Stimulated activated CD4-positive, alpha-beta T cell treated with anti-CD3 and anti-CD28 coated beads, Interleukin-4, amount 100 ng/mL, for 24 hours (primary cell): Measurements from ENCODE around the gene DUSP22.

Experiments used
- DNase-seq: peaks from one replicate; pipeline ENCODE4 v3.0.0-alpha.2; 2020

Gene DUSP22

GRCh38 chr6:384898-385297 lies 92.6 kb downstream of the DUSP22 start:
- no peak for DNase-seq

DNA sequence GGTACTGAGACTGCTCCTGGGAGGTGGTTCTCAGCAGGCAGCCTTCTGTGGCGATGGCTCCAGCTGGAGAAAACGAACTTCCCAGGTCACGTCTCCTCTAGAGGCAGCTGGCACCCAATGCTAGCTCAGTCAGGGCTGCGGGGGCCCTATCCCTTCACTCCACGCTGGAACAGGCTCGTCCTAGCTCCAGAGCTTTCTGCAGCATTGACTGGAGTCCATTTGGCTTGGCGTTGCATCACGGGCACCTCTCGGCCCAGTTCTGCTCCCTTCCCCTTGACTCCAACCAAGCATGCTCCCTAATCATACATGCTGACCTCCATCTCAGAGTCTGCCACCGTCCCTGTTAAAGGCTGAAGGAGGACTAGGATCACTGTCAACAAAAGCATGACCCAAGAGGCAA lies 93.3 kb downstream of the DUSP22 start:
- no peak for DNase-seq

DNA sequence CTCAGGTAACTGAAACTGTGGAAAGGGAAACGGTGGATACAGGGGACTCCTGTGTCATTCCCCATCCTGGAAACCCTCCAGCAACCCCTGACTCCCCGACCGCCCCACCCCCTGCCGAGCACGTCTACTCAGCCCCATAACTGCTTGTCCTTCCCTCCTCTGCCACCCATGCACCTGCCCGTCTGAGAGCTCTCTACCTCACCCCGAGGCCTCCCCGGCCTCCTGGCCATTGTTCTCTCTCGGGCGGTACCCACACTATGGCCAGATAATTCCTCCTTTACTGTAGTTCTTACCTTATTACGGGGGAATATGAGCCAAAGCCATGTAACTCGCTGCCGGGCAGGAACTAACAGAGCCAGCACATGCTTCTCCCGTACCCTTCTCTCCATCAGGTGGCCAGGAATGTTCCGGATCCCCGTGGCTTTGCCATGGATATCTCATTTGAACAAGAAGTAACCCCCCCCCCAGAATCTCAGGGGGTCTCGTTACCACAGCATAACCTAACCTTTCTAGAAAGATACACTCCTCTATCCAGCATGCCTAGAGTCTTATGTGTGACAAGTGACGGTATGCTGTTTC lies 94.5 kb downstream of the DUSP22 start:
- no peak for DNase-seq

- DNase-seq = no peak
Observed at GRCh38 chr6:387293-387741, 95.0 kb downstream of the DUSP22 start.

- DNase-seq = no peak
Observed at GRCh38 chr6:388202-388903, 96.1 kb downstream of the DUSP22 start.

DNA sequence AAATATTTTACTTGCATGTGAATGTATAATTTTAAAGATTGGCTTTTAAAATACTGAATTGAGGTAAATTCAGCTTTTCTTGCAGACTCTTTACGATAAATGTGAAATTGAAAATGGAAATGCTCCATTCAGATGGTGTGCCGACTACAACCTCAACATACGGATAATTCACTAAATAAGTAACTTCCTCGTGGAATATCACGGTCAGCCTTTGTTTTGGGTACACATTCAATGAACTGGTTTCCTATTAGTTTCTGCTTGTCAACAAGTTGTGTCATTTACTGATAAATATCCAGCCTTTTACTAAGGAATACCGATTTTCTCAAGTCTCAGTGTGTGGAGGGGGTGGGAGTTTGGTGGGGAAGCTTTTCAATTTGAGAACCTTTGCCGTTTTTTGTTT lies 96.9 kb downstream of the DUSP22 start:
- DNase-seq = no peak

GRCh38 chr6:389622-390021 lies 97.3 kb downstream of the DUSP22 start:
- peak; percentile 61 for DNase-seq

DNA sequence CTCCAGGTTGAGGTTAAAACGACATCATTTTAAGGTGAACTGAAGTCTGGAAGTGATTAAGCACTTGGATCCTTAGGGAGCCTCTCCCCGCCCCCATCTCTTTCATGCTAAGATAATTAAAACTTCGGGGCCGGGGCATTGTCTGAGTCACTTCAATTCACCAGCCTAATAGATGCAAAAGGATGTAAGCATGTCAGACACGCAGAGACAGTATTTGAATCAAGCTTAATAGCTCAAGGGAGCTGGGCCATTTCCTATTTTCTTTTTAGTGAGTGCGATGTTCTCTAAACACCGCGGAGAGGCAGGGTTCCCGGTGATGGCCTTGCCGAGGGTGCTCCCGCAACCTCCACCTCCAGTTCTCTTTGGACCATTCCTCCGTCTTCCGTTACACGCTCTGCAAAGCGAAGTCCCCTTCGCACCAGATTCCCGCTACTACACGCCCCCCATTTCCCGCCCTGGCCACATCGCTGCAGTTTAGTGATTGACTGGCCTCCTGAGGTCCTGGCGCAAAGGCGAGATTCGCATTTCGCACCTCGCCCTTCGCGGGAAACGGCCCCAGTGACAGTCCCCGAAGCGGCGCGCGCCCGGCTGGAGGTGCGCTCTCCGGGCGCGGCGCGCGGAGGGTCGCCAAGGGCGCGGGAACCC lies 98.7 kb downstream of the DUSP22 start:
- DNase-seq = peak; percentile 60

- peak; percentile 80 for DNase-seq
Observed at GRCh38 chr6:391559-392440, 99.5 kb downstream of the DUSP22 start, which contains the start of gene IRF4. TSS of gene IRF4 (plus strand) at chr6:391752. CDS start at chr6:393153, 1,401 bp downstream.

- DNase-seq = peak; percentile 48
Observed at GRCh38 chr6:392441-393390, 100.4 kb downstream of the DUSP22 start.

- DNase-seq = peak; percentile 62
Observed at GRCh38 chr6:393391-394221, 101.3 kb downstream of the DUSP22 start.

- DNase-seq = no peak
Observed at GRCh38 chr6:394641-395289, 102.5 kb downstream of the DUSP22 start.

GRCh38 chr6:395432-396125 lies 103.3 kb downstream of the DUSP22 start:
- no peak for DNase-seq

GRCh38 chr6:396126-396520 lies 103.8 kb downstream of the DUSP22 start:
- DNase-seq = no peak

DNA sequence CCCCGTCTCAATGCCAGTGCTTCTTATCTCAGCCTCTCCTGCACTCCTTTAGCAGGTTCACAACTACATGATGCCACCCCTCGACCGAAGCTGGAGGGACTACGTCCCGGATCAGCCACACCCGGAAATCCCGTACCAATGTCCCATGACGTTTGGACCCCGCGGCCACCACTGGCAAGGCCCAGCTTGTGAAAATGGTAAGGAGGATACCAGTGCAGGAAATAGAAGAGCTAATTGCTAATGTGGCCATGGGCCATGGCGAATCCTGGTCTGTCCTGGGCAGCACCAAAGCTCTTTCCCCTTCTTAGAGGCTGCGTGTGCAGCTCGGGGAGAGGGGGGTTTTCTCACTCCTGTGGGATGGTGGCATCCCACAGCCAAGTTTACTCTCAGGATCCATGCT lies 104.8 kb downstream of the DUSP22 start:
- DNase-seq = no peak

DNA sequence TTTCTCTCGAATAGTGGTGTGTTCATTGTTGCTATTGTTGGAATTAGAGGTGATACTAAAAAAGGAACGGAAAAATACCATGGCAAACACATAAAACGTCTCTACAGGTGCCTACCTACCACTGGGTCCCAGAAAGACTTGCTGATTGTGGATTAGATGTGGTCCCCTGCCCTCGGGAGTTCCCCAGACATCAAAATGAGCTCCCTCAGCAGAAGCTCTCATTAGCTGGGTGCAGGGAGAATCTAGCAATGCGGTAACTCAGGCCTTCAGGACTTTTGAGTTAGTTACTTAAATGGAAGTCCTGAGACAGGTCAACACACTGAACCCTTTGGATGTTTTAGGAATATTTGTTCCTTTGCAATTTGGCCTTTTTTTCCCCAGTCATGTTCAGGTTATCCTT lies 105.3 kb downstream of the DUSP22 start:
- DNase-seq = no peak

- DNase-seq = no peak
Observed at GRCh38 chr6:398065-398464, 105.8 kb downstream of the DUSP22 start.

DNA sequence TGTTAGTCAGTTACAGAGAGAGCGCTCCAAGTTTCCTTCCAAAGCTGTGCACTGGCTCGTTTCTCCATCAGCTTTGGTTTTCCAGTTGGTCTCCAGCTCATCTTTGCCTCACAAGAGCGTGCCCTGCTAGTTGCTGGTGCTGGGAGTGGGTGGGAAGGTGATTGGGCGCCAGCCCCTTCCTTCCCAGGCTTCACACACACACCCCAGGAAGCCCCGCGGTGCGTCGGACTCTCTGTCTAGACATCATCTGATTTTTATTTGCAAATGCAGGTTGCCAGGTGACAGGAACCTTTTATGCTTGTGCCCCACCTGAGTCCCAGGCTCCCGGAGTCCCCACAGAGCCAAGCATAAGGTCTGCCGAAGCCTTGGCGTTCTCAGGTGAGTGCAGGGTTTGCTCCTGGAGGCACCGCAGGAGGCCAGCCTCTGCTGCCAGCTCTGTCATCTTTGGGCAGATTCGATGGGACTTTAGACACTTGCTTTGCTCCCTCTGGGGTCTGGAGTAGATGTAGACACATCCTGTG lies 106.3 kb downstream of the DUSP22 start:
- DNase-seq = no peak

- DNase-seq = peak; percentile 62
Observed at GRCh38 chr6:399785-400534, 107.7 kb downstream of the DUSP22 start.
